Neural cell (in vitro differentiated cells): Measurements from ENCODE around the gene EPHA8. TPM values are rescaled to one million over a fixed set of nuclear protein-coding genes. Genes with fewer than 3 reads are reported as not detected.

ENCODE experiments used
- H2AFZ ChIP-seq: fragments of 200-600, 300-800 bp; sonication (generic), shearing (Covaris generic); 2 replicates; pipeline ENCODE4 v1.6.0; 2014; ENCODE audit warnings: low read depth, mild to moderate bottlenecking, antibody characterized with exemption, low read length, moderate library complexity
- H3F3A ChIP-seq: fragments of 200-600 bp; shearing (Covaris generic); 2 replicates; pipeline ENCODE4 v1.6.1; 2016; ENCODE audit warnings: mild to moderate bottlenecking, moderate library complexity, mixed read lengths, antibody characterized with exemption, low read length; ENCODE audit not compliant: insufficient read depth, poor library complexity, severe bottlenecking
- H3K27ac ChIP-seq: fragments of 200-600, 300-800 bp; sonication (generic), shearing (Covaris generic); 2 replicates; pipeline ENCODE4 v1.5.1; 2014; ENCODE audit warnings: mild to moderate bottlenecking, low read length, moderate library complexity
- H3K27me3 ChIP-seq: fragments of 300-800, 200-600 bp; sonication (generic), shearing (Covaris generic); 2 replicates; pipeline ENCODE4 v1.6.0; 2014; ENCODE audit warnings: mild to moderate bottlenecking, low read depth, low read length, moderate library complexity; ENCODE audit not compliant: insufficient read depth
- H3K36me3 ChIP-seq: fragments of 300-800, 200-600 bp; sonication (generic), shearing (Covaris generic); 2 replicates; pipeline ENCODE4 v1.5.1; 2014; ENCODE audit warnings: mild to moderate bottlenecking, antibody characterized with exemption, low read length, moderate library complexity; ENCODE audit not compliant: insufficient read depth
- H3K4me2 ChIP-seq: fragments of 300-800, 200-600 bp; sonication (generic), shearing (Covaris generic); 2 replicates; pipeline ENCODE4 v1.6.0; 2014; ENCODE audit warnings: mild to moderate bottlenecking, low read length
- H3K4me3 ChIP-seq: fragments of 300-800, 200-600 bp; sonication (generic), shearing (Covaris generic); 2 replicates; pipeline ENCODE4 v1.5.1; 2014; ENCODE audit warnings: mild to moderate bottlenecking, low read length, moderate library complexity
- H3K79me2 ChIP-seq: fragments of 200-600 bp; shearing (Covaris generic); replicated peaks from 2 replicates; pipeline ENCODE4 v1.6.0; 2014; ENCODE audit warnings: mild to moderate bottlenecking, low read length, moderate library complexity; ENCODE audit not compliant: insufficient read depth
- H3K9ac ChIP-seq: fragments of 300-800, 200-600 bp; sonication (generic), shearing (Covaris generic); 2 replicates; pipeline ENCODE4 v1.6.1; 2016; ENCODE audit warnings: mild to moderate bottlenecking, low read length, mixed read lengths
- H3K9me2 ChIP-seq: fragments of 200-600 bp; shearing (Covaris generic); 2 replicates; pipeline ENCODE4 v1.6.1; 2016; ENCODE audit warnings: mild to moderate bottlenecking, low read length, mixed read lengths; ENCODE audit not compliant: insufficient read depth
- H3K9me3 ChIP-seq: fragments of 200-600, 300-800 bp; sonication (generic), shearing (Covaris generic); 2 replicates; pipeline ENCODE4 v1.6.1; 2016; ENCODE audit warnings: mild to moderate bottlenecking, mixed run types, low read length, moderate library complexity, mixed read lengths
- H4K20me1 ChIP-seq: fragments of 200-600 bp; shearing (Covaris generic); 2 replicates; pipeline ENCODE4 v1.6.1; 2016; ENCODE audit warnings: mild to moderate bottlenecking, mixed run types; ENCODE audit not compliant: insufficient read depth
- CTCF ChIP-seq: fragments of 450-650 bp; IDR thresholded peaks from 2 replicates; pipeline ENCODE4 v1.5.1; 2014; ENCODE audit warnings: antibody characterized with exemption, mild to moderate bottlenecking, moderate library complexity; ENCODE audit not compliant: poor library complexity, severe bottlenecking
- EP300 ChIP-seq: fragments of 450-650 bp; conservative IDR thresholded peaks from 2 replicates; pipeline ENCODE4 v1.6.1; 2014; ENCODE audit warnings: antibody characterized with exemption, mild to moderate bottlenecking, moderate library complexity; ENCODE audit not compliant: poor library complexity, severe bottlenecking
- EZH2 ChIP-seq: fragments of 200-600, 300-800 bp; shearing (Covaris generic), sonication (generic); IDR thresholded peaks from 2 replicates; pipeline ENCODE4 v1.6.1; 2014; ENCODE audit warnings: antibody characterized with exemption, low read length, borderline replicate concordance, mild to moderate bottlenecking; ENCODE audit not compliant: insufficient read depth, poor library complexity, severe bottlenecking
- MXI1 ChIP-seq: fragments of 450-650 bp; conservative IDR thresholded peaks from 2 replicates; pipeline ENCODE4 v1.6.1; 2014; ENCODE audit warnings: antibody characterized with exemption, mild to moderate bottlenecking; ENCODE audit not compliant: poor library complexity, severe bottlenecking
- POLR2AphosphoS5 ChIP-seq: IDR thresholded peaks from 2 replicates; pipeline ENCODE4 v1.6.1; 2012
- RAD21 ChIP-seq: fragments of 450-650 bp; conservative IDR thresholded peaks from 2 replicates; pipeline ENCODE4 v1.6.1; 2014; ENCODE audit warnings: antibody characterized with exemption, mild to moderate bottlenecking, moderate library complexity
- REST ChIP-seq: IDR thresholded peaks from 2 replicates; pipeline ENCODE4 v1.6.1; 2012; ENCODE audit warnings: borderline replicate concordance
- SMC3 ChIP-seq: fragments of 450-650 bp; conservative IDR thresholded peaks from 2 replicates; pipeline ENCODE4 v1.6.1; 2014; ENCODE audit warnings: antibody characterized with exemption, mild to moderate bottlenecking, moderate library complexity; ENCODE audit not compliant: poor library complexity
- TAF1 ChIP-seq: IDR thresholded peaks from 2 replicates; pipeline ENCODE4 v1.6.1; 2012; ENCODE audit warnings: low read depth
- polyA plus RNA-seq: library from polyadenylated mRNA; depleted of rRNA; stranded (reverse); fragments of >200 nt; gene quantifications from 2 replicates; pipeline ENCODE4 v1.2.3, GENCODE V29; 2014

EPHA8 gene
- polyA plus RNA-seq, 1 donor from 2014 or later, result 4.7 TPM

- TF ChIP-seq POLR2AphosphoS5, result no peak
- no peak for TF ChIP-seq EP300
These were observed 64.0 kb downstream of the EPHA8 start (continued) for GRCh38 chr1:22627331-22627730.

GRCh38 chr1:22628698-22629444 lies 65.6 kb downstream of the EPHA8 start:
- Histone ChIP-seq H4K20me1 (no peaks in the 10 kb centered on the region), H3K9me3 (no peaks in the 10 kb centered on the region), H3K9ac (no peak overlapping the region), H3K27me3 (no peaks in the 10 kb centered on the region), H3K4me2 (no peak overlapping the region), H3K79me2 (no peaks in the 10 kb centered on the region), H3K36me3 (no peaks in the 10 kb centered on the region), H2AFZ (no peak overlapping the region), H3K4me3 (no peak overlapping the region), H3K27ac (no peak overlapping the region), H3F3A (no peaks in the 10 kb centered on the region), H3K9me2 (no peaks in the 10 kb centered on the region)
- TF ChIP-seq RAD21, result no peak
- TF ChIP-seq CTCF, result no peak
- TF ChIP-seq REST, result no peak
- no peak for TF ChIP-seq EZH2
- no peak for TF ChIP-seq EP300
- TF ChIP-seq POLR2AphosphoS5, result no peak
- TF ChIP-seq SMC3, result no peak
- no peak for TF ChIP-seq MXI1
- no peak for TF ChIP-seq TAF1

- Histone ChIP-seq H3K27me3 (no peaks in the 10 kb centered on the region), H3K4me3 (no peak overlapping the region), H3K36me3 (no peaks in the 10 kb centered on the region), H3K4me2 (no peak overlapping the region), H3K9me3 (no peaks in the 10 kb centered on the region), H4K20me1 (no peaks in the 10 kb centered on the region), H3K27ac (no peak overlapping the region), H3F3A (no peaks in the 10 kb centered on the region), H2AFZ (no peak overlapping the region), H3K79me2 (no peaks in the 10 kb centered on the region), H3K9ac (no peak overlapping the region), H3K9me2 (no peaks in the 10 kb centered on the region)
- TF ChIP-seq EP300 (no peak), RAD21 (no peak), TAF1 (no peak), REST (no peak), EZH2 (no peak), POLR2AphosphoS5 (no peak), CTCF (no peak), SMC3 (no peak), MXI1 (no peak)
These were observed 66.6 kb downstream of the EPHA8 start for GRCh38 chr1:22629886-22630285.
